Measurements from ENCODE around the gene CASZ1.

CASZ1 gene

GRCh38 chr1:10598389-10598702, 198.1 kb downstream of the CASZ1 start:
- TF ChIP-seq POLR2AphosphoS5 (IDR thresholded peaks at IDR 0.05; ENCODE audit: low read depth) = no peak
- no peak for TF ChIP-seq CTCF (IDR thresholded peaks at IDR 0.05; ENCODE audit: insufficient read depth, low read length)
- TF ChIP-seq GABPA (IDR thresholded peaks at IDR 0.05; ENCODE audit: low read depth) = no peak
- DNase-seq (ENCODE audit: low read depth in 1 of 2, low spot score in 1 of 2) = no peak
- no peak overlapping the region for H3K4me3 ChIP-seq (replicated peaks; ENCODE audit: insufficient read depth, low read length)
- no peaks in the 10 kb centered on the region for H3K27me3 ChIP-seq (ENCODE audit: insufficient read depth, poor library complexity, severe bottlenecking)
- no peak overlapping the region for H3K27ac ChIP-seq (replicated peaks)

- no peak for DNase-seq (ENCODE audit: low read depth in 1 of 2, low spot score in 1 of 2)
- Histone ChIP-seq H3K4me3 (replicated peaks; ENCODE audit: insufficient read depth, low read length) (no peak overlapping the region), H3K27me3 (ENCODE audit: insufficient read depth, poor library complexity, severe bottlenecking) (no peaks in the 10 kb centered on the region), H3K27ac (replicated peaks) (no peak overlapping the region)
- TF ChIP-seq POLR2AphosphoS5 (IDR thresholded peaks at IDR 0.05; ENCODE audit: low read depth) = no peak
Observed at GRCh38 chr1:10597492-10598388, 198.7 kb downstream of the CASZ1 start.

GRCh38 chr1:10596780-10597179, 199.7 kb downstream of the CASZ1 start:
- TF ChIP-seq REST (IDR thresholded peaks at IDR 0.05; ENCODE audit: insufficient replicate concordance, low read depth) (no peak), CTCF (IDR thresholded peaks at IDR 0.05; ENCODE audit: insufficient read depth, low read length) (no peak), GABPA (IDR thresholded peaks at IDR 0.05; ENCODE audit: low read depth) (no peak), POLR2AphosphoS5 (IDR thresholded peaks at IDR 0.05; ENCODE audit: low read depth) (no peak), SPI1 (IDR thresholded peaks at IDR 0.05; ENCODE audit: borderline replicate concordance, low read depth) (no peak)
- H3K27ac ChIP-seq (replicated peaks) = no peak overlapping the region
- DNase-seq (ENCODE audit: low read depth in 1 of 2, low spot score in 1 of 2) = no peak
- H3K4me3 ChIP-seq (replicated peaks; ENCODE audit: insufficient read depth, low read length) = no peak overlapping the region
- H3K27me3 ChIP-seq (ENCODE audit: insufficient read depth, poor library complexity, severe bottlenecking) = no peaks in the 10 kb centered on the region

GRCh38 chr1:10594595-10595223, 201.7 kb downstream of the CASZ1 start:
- no peak for DNase-seq (ENCODE audit: low read depth in 1 of 2, low spot score in 1 of 2)
- H3K27ac ChIP-seq (replicated peaks) = no peak overlapping the region
- no peaks in the 10 kb centered on the region for H3K27me3 ChIP-seq (ENCODE audit: insufficient read depth, poor library complexity, severe bottlenecking)
- no peak for TF ChIP-seq SPI1 (IDR thresholded peaks at IDR 0.05; ENCODE audit: borderline replicate concordance, low read depth)
- TF ChIP-seq POLR2AphosphoS5 (IDR thresholded peaks at IDR 0.05; ENCODE audit: low read depth) = no peak
- no peak for TF ChIP-seq REST (IDR thresholded peaks at IDR 0.05; ENCODE audit: insufficient replicate concordance, low read depth)
- no peak for TF ChIP-seq CTCF (IDR thresholded peaks at IDR 0.05; ENCODE audit: insufficient read depth, low read length)
- TF ChIP-seq GABPA (IDR thresholded peaks at IDR 0.05; ENCODE audit: low read depth) = no peak
- no peak overlapping the region for H3K4me3 ChIP-seq (replicated peaks; ENCODE audit: insufficient read depth, low read length)
